GM23338 (cell line): ENCODE data around the gene RXFP4. TPM values are rescaled to one million over a fixed set of nuclear protein-coding genes. Genes with fewer than 3 reads are reported as not detected.

Experiments used
- ATAC-seq: fragments of 200-7000 bp; cut with Tn5 transposase; 3 replicates; pipeline ENCODE4 v1.9.1; 2020
- DNase-seq: peaks from one replicate; pipeline ENCODE4 v3.0.0-alpha.2; 2015; ENCODE audit warnings: low spot score
- H2AFZ ChIP-seq: fragments of 200-600 bp; sonication (generic); 2 replicates; pipeline ENCODE4 v1.8.0; 2016; ENCODE audit warnings: antibody characterized with exemption, mild to moderate bottlenecking, moderate library complexity
- H3F3A ChIP-seq: fragments of 200-600 bp; sonication (generic); replicated peaks from 2 replicates; pipeline ENCODE4 v1.8.0; 2017; ENCODE audit warnings: antibody characterized with exemption, mixed run types, low read depth
- H3K27ac ChIP-seq: fragments of 200-600 bp; sonication (generic); 2 replicates; pipeline ENCODE4 v1.6.1; 2016; ENCODE audit warnings: low read depth
- H3K27me3 ChIP-seq: fragments of 200-600 bp; sonication (generic); 2 replicates; pipeline ENCODE4 v1.8.0; 2016; ENCODE audit warnings: mild to moderate bottlenecking, mixed run types, moderate library complexity; ENCODE audit not compliant: insufficient read depth
- H3K36me3 ChIP-seq: fragments of 200-600 bp; sonication (generic); 2 replicates; pipeline ENCODE4 v1.8.0; 2016; ENCODE audit warnings: mild to moderate bottlenecking; ENCODE audit not compliant: insufficient read depth
- H3K4me1 ChIP-seq: fragments of 200-600 bp; sonication (generic); 2 replicates; pipeline ENCODE4 v1.8.0; 2016; ENCODE audit warnings: mild to moderate bottlenecking, moderate library complexity; ENCODE audit not compliant: insufficient read depth
- H3K4me2 ChIP-seq: fragments of 200-600 bp; sonication (generic); 2 replicates; pipeline ENCODE4 v1.7.1; 2017; ENCODE audit warnings: mixed run types
- H3K4me3 ChIP-seq: fragments of 200-600 bp; sonication (generic); 2 replicates; pipeline ENCODE4 v1.6.1; 2016; ENCODE audit warnings: mixed run types
- H3K79me2 ChIP-seq: fragments of 200-600 bp; sonication (generic); replicated peaks from 2 replicates; pipeline ENCODE4 v1.8.0; 2017; ENCODE audit warnings: mild to moderate bottlenecking; ENCODE audit not compliant: insufficient read depth
- H3K9me2 ChIP-seq: fragments of 200-600 bp; sonication (generic); 2 replicates; pipeline ENCODE4 v1.8.0; 2017; ENCODE audit not compliant: insufficient read depth
- H4K20me1 ChIP-seq: fragments of 200-600 bp; sonication (generic); replicated peaks from 2 replicates; pipeline ENCODE4 v1.8.0; 2017; ENCODE audit warnings: mild to moderate bottlenecking; ENCODE audit not compliant: insufficient read depth
- H3K27ac Mint-ChIP-seq: 2 replicates; pipeline ENCODE4 v1.8.0; 2020; ENCODE audit warnings: inconsistent platforms, mild to moderate bottlenecking, moderate library complexity, mixed read lengths
- H3K27me3 Mint-ChIP-seq: 3 replicates; pipeline ENCODE4 v1.8.0; 2022; ENCODE audit warnings: low read depth, mild to moderate bottlenecking, moderate library complexity, mixed read lengths, inconsistent platforms; ENCODE audit not compliant: insufficient read depth, poor library complexity
- H3K36me3 Mint-ChIP-seq: 3 replicates; pipeline ENCODE4 v1.8.0; 2021; ENCODE audit warnings: low read depth, mild to moderate bottlenecking, inconsistent platforms, moderate library complexity, mixed read lengths
- H3K4me1 Mint-ChIP-seq: 3 replicates; pipeline ENCODE4 v1.8.0; 2020; ENCODE audit warnings: mild to moderate bottlenecking, inconsistent platforms, mixed read lengths
- H3K4me3 Mint-ChIP-seq: 3 replicates; pipeline ENCODE4 v1.8.0; 2021; ENCODE audit warnings: moderate library complexity, mild to moderate bottlenecking, inconsistent platforms, mixed read lengths
- H3K9me3 Mint-ChIP-seq: 3 replicates; pipeline ENCODE4 v1.8.0; 2020; ENCODE audit warnings: moderate library complexity, mild to moderate bottlenecking, inconsistent platforms, mixed read lengths
- EZH2phosphoT487 ChIP-seq: fragments of 200-600 bp; sonication (generic); IDR thresholded peaks from one replicate; pipeline ENCODE4 v1.8.1; 2018; ENCODE audit warnings: antibody characterized with exemption; ENCODE audit not compliant: unreplicated experiment
- JUNB ChIP-seq: IDR thresholded peaks from one replicate; pipeline ENCODE4 v1.6.1; 2016; ENCODE audit warnings: antibody characterized with exemption; ENCODE audit not compliant: unreplicated experiment
- POLR2AphosphoS5 ChIP-seq: IDR thresholded peaks from 2 replicates; pipeline ENCODE4 v1.6.1; 2016; ENCODE audit warnings: antibody characterized with exemption, low read depth
- STAT1 ChIP-seq: IDR thresholded peaks from one replicate; pipeline ENCODE4 v1.6.1; 2016; ENCODE audit warnings: antibody characterized with exemption; ENCODE audit not compliant: unreplicated experiment
- ZNF331 ChIP-seq: fragments of 250-450 bp; sonication (Bioruptor Pico); IDR thresholded peaks from 2 replicates; pipeline ENCODE4 v1.5.0; 2020; ENCODE audit warnings: low read depth, mild to moderate bottlenecking, moderate library complexity
- polyA plus RNA-seq: library from polyadenylated mRNA; unstranded; fragments of >200 nt; fragmentation: Nextera tagmentation; extraction: Ambion mirVana; gene quantifications from 2 replicates; pipeline ENCODE4 v1.2.1, GENCODE V29; 2016
- total RNA-seq: library from RNA; depleted of rRNA; stranded (reverse); fragments of >200 nt; shearing (Covaris generic); gene quantifications from 2 replicates; pipeline ENCODE4 v1.2.3, GENCODE V29; 2014
- TF ChIP-seq, protein P1 (sequence below): IDR thresholded peaks from one replicate; pipeline ENCODE4 v1.6.1; 2018; ENCODE audit warnings: antibody characterized with exemption; ENCODE audit not compliant: unreplicated experiment
- TF ChIP-seq, protein P2 (sequence below): fragments of 250-450 bp; sonication (Bioruptor Pico); IDR thresholded peaks from 2 replicates; pipeline ENCODE4 v1.5.0; 2020; ENCODE audit warnings: mild to moderate bottlenecking, moderate library complexity
- TF ChIP-seq, protein P3 (sequence below): IDR thresholded peaks from 2 replicates; pipeline ENCODE4 v1.6.1; 2016; ENCODE audit warnings: antibody characterized with exemption
- TF ChIP-seq, protein P4 (sequence below), 2 experiments: fragments of 200-600 bp in 1 of 2; sonication (generic) in 1 of 2; conservative IDR thresholded peaks; 2 replicates each; pipeline versions ENCODE4 v1.5.1 to v1.6.1; 2016 to 2017; ENCODE audit warnings: antibody characterized with exemption in 2 of 2, low read depth in 2 of 2, mild to moderate bottlenecking in 2 of 2, moderate library complexity in 1 of 2

RXFP4 gene
- total and polyA plus RNA-seq, 2 experiments from 2014 or later: not detected

DNA sequence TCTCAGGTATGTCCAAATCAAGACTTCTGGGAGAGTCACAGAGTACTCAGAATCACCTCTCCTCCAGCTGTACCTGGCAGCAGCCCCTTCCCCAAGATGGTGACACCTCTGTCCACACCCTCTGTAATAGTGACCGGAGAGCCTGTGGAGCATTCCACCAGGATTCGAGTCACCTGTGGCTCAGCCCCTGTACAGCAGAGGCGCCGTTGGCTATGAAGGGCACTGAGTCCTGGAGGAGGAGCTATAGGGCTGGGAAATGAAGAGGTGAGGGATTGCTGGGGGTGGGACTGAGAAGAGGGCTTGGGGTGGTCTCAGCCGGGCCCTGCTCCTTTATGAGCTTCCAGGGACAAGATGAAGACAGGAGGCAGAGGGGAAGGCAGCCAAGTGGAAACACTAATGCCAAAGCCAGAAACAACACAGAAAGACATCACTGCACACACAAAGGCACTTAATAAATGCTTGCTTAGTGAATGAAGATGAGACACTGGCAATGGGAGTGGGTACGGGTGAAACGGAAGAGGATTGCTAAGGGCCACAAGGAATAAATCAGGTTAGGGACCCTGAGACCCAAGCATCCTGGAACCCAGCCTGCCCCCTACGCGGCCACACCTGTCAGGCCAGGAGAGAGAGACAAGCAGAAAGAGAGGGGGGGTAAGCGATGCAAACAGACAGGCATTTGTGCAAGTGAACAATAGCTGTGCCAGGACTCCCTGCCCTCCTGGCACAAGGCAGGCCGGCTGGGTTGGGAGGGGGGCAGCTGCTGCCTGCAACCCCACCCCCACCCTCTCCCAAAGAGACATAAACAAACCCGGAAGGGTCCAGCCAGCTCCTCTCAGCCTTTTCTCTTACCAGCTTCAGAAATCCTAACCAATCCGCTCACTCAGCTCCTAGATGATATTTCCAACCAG is 33.0 kb downstream of the RXFP4 start:
- Mint-ChIP-seq H3K9me3 (no peaks in the 10 kb centered on the region), H3K4me1 (peaks cover 71% of the 10 kb centered on the region), H3K4me3 (peak overlapping the region; percentile 84), H3K36me3 (peaks cover 11% of the 10 kb centered on the region; the same call in 2 of the 3 replicates), H3K27ac (peak overlapping the region; percentile 60; the same call in 1 of the 2 replicates), H3K27me3 (peaks cover 23% of the 10 kb centered on the region)
- no peak overlapping the region for H2AFZ ChIP-seq
- no peak overlapping the region for H3K27ac ChIP-seq
- no peaks in the 10 kb centered on the region for H3K9me2 ChIP-seq
- H3K36me3 ChIP-seq: no peaks in the 10 kb centered on the region
- peaks cover 83% of the 10 kb centered on the region for H3K79me2 ChIP-seq
- H3F3A ChIP-seq: peaks cover 18% of the 10 kb centered on the region
- peak overlapping the region; percentile 82 for H3K4me2 ChIP-seq
- H3K4me1 ChIP-seq: peaks cover 66% of the 10 kb centered on the region
- no peak for ATAC-seq
- peak overlapping the region; percentile 96; the same call in 1 of the 2 replicates for H3K4me3 ChIP-seq
- no peak for TF ChIP-seq STAT1
- TF ChIP-seq EZH2phosphoT487: no peak
- no peak for TF ChIP-seq ZNF331 (CRISPR knock-in tag)
- TF ChIP-seq, protein P1, sequence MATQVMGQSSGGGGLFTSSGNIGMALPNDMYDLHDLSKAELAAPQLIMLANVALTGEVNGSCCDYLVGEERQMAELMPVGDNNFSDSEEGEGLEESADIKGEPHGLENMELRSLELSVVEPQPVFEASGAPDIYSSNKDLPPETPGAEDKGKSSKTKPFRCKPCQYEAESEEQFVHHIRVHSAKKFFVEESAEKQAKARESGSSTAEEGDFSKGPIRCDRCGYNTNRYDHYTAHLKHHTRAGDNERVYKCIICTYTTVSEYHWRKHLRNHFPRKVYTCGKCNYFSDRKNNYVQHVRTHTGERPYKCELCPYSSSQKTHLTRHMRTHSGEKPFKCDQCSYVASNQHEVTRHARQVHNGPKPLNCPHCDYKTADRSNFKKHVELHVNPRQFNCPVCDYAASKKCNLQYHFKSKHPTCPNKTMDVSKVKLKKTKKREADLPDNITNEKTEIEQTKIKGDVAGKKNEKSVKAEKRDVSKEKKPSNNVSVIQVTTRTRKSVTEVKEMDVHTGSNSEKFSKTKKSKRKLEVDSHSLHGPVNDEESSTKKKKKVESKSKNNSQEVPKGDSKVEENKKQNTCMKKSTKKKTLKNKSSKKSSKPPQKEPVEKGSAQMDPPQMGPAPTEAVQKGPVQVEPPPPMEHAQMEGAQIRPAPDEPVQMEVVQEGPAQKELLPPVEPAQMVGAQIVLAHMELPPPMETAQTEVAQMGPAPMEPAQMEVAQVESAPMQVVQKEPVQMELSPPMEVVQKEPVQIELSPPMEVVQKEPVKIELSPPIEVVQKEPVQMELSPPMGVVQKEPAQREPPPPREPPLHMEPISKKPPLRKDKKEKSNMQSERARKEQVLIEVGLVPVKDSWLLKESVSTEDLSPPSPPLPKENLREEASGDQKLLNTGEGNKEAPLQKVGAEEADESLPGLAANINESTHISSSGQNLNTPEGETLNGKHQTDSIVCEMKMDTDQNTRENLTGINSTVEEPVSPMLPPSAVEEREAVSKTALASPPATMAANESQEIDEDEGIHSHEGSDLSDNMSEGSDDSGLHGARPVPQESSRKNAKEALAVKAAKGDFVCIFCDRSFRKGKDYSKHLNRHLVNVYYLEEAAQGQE: no peak
- TF ChIP-seq JUNB: no peak
- TF ChIP-seq, protein P2, sequence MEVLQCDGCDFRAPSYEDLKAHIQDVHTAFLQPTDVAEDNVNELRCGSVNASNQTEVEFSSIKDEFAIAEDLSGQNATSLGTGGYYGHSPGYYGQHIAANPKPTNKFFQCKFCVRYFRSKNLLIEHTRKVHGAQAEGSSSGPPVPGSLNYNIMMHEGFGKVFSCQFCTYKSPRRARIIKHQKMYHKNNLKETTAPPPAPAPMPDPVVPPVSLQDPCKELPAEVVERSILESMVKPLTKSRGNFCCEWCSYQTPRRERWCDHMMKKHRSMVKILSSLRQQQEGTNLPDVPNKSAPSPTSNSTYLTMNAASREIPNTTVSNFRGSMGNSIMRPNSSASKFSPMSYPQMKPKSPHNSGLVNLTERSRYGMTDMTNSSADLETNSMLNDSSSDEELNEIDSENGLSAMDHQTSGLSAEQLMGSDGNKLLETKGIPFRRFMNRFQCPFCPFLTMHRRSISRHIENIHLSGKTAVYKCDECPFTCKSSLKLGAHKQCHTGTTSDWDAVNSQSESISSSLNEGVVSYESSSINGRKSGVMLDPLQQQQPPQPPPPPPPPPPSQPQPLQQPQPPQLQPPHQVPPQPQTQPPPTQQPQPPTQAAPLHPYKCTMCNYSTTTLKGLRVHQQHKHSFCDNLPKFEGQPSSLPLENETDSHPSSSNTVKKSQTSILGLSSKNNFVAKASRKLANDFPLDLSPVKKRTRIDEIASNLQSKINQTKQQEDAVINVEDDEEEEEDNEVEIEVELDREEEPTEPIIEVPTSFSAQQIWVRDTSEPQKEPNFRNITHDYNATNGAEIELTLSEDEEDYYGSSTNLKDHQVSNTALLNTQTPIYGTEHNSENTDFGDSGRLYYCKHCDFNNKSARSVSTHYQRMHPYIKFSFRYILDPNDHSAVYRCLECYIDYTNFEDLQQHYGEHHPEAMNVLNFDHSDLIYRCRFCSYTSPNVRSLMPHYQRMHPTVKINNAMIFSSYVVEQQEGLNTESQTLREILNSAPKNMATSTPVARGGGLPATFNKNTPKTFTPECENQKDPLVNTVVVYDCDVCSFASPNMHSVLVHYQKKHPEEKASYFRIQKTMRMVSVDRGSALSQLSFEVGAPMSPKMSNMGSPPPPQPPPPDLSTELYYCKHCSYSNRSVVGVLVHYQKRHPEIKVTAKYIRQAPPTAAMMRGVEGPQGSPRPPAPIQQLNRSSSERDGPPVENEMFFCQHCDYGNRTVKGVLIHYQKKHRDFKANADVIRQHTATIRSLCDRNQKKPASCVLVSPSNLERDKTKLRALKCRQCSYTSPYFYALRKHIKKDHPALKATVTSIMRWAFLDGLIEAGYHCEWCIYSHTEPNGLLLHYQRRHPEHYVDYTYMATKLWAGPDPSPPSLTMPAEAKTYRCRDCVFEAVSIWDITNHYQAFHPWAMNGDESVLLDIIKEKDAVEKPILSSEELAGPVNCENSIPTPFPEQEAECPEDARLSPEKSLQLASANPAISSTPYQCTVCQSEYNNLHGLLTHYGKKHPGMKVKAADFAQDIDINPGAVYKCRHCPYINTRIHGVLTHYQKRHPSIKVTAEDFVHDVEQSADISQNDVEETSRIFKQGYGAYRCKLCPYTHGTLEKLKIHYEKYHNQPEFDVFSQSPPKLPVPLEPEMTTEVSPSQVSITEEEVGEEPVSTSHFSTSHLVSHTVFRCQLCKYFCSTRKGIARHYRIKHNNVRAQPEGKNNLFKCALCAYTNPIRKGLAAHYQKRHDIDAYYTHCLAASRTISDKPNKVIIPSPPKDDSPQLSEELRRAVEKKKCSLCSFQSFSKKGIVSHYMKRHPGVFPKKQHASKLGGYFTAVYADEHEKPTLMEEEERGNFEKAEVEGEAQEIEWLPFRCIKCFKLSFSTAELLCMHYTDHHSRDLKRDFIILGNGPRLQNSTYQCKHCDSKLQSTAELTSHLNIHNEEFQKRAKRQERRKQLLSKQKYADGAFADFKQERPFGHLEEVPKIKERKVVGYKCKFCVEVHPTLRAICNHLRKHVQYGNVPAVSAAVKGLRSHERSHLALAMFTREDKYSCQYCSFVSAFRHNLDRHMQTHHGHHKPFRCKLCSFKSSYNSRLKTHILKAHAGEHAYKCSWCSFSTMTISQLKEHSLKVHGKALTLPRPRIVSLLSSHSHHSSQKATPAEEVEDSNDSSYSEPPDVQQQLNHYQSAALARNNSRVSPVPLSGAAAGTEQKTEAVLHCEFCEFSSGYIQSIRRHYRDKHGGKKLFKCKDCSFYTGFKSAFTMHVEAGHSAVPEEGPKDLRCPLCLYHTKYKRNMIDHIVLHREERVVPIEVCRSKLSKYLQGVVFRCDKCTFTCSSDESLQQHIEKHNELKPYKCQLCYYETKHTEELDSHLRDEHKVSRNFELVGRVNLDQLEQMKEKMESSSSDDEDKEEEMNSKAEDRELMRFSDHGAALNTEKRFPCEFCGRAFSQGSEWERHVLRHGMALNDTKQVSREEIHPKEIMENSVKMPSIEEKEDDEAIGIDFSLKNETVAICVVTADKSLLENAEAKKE (CRISPR knock-in tag): no peak
- TF ChIP-seq, protein P3, sequence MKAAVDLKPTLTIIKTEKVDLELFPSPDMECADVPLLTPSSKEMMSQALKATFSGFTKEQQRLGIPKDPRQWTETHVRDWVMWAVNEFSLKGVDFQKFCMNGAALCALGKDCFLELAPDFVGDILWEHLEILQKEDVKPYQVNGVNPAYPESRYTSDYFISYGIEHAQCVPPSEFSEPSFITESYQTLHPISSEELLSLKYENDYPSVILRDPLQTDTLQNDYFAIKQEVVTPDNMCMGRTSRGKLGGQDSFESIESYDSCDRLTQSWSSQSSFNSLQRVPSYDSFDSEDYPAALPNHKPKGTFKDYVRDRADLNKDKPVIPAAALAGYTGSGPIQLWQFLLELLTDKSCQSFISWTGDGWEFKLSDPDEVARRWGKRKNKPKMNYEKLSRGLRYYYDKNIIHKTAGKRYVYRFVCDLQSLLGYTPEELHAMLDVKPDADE: no peak
- TF ChIP-seq, protein P4, sequence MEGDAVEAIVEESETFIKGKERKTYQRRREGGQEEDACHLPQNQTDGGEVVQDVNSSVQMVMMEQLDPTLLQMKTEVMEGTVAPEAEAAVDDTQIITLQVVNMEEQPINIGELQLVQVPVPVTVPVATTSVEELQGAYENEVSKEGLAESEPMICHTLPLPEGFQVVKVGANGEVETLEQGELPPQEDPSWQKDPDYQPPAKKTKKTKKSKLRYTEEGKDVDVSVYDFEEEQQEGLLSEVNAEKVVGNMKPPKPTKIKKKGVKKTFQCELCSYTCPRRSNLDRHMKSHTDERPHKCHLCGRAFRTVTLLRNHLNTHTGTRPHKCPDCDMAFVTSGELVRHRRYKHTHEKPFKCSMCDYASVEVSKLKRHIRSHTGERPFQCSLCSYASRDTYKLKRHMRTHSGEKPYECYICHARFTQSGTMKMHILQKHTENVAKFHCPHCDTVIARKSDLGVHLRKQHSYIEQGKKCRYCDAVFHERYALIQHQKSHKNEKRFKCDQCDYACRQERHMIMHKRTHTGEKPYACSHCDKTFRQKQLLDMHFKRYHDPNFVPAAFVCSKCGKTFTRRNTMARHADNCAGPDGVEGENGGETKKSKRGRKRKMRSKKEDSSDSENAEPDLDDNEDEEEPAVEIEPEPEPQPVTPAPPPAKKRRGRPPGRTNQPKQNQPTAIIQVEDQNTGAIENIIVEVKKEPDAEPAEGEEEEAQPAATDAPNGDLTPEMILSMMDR (conservative IDR thresholded peaks at IDR 0.05; ENCODE audit: low read depth in 2 of 2): peak; percentile 17 to 31; a peak in 3 of 4 replicates
- TF ChIP-seq POLR2AphosphoS5: no peak
- H3K27me3 ChIP-seq: no peaks in the 10 kb centered on the region
- H4K20me1 ChIP-seq: peaks cover 61% of the 10 kb centered on the region
- DNase-seq: no peak
